AG04450 (cell line): Measurements from ENCODE around the gene TEX13C. TPM values are rescaled to one million over a fixed set of nuclear protein-coding genes. Genes with fewer than 3 reads are reported as not detected.

Source experiments
- CTCF ChIA-PET: fragments of 300-600, 350-600 bp; formaldehyde crosslinking; extraction: SDS; loops from one replicate; lab custom pipeline; 2022; ENCODE audit warnings: antibody characterized with exemption, inconsistent platforms; lab: Charles Lee
- POLR2A ChIA-PET: fragments of 350-600 bp; formaldehyde crosslinking; extraction: SDS; loops from one replicate; lab custom pipeline; 2021; ENCODE audit warnings: antibody characterized with exemption, inconsistent platforms; lab: Yijun Ruan, JAX
- DNase-seq: peaks from one replicate; pipeline ENCODE4 v3.0.0-alpha.2; 2011; ENCODE audit warnings: low read depth, low spot score
- H3K27ac ChIP-seq: one replicate; pipeline ENCODE4 v1.5.1; 2012; ENCODE audit warnings: low read depth, low read length, control low read depth
- H3K27me3 ChIP-seq: one replicate; pipeline ENCODE4 v1.6.0; 2012; ENCODE audit warnings: low read length; ENCODE audit not compliant: control insufficient read depth, insufficient read depth
- H3K4me3 ChIP-seq: 2 replicates; pipeline ENCODE4 v1.5.1; 2011; ENCODE audit warnings: mild to moderate bottlenecking, low read depth, low read length, control low read depth
- H3K9me3 ChIP-seq: 2 replicates; pipeline ENCODE4 v1.5.1; 2012; ENCODE audit warnings: low read length; ENCODE audit not compliant: control insufficient read depth, insufficient read depth
- CTCF ChIP-seq: IDR thresholded peaks from 2 replicates; pipeline ENCODE4 v1.5.1; 2011; ENCODE audit warnings: low read depth, low read length, control low read depth, inconsistent platforms
- polyA plus RNA-seq: library from polyadenylated mRNA; depleted of rRNA; stranded (reverse); fragments of >200 nt; gene quantifications from 2 replicates; pipeline ENCODE4 v1.2.3, GENCODE V29; 2011

Gene TEX13C
- polyA plus RNA-seq, 1 experiment, result not detected

- no peak for TF ChIP-seq CTCF
- Histone ChIP-seq H3K4me3 (no peak overlapping the region), H3K9me3 (no peaks in the 10 kb centered on the region; the same call in 1 of the 2 replicates), H3K27ac (no peak overlapping the region), H3K27me3 (no peaks in the 10 kb centered on the region)
- ChIA-PET POLR2A (no interaction called here), CTCF (no interaction called here)
- DNase-seq, result no peak
Measured at GRCh38 chrX:125291124-125291523, 28.5 kb upstream of the TEX13C start.

GRCh38 chrX:125293850-125294780 is 25.6 kb upstream of the TEX13C start:
- Histone ChIP-seq H3K27me3 (no peaks in the 10 kb centered on the region), H3K4me3 (no peak overlapping the region), H3K27ac (no peak overlapping the region), H3K9me3 (no peaks in the 10 kb centered on the region)
- no peak for TF ChIP-seq CTCF
- ChIA-PET CTCF (no interaction called here), POLR2A (no interaction called here)
- DNase-seq, result no peak

- Histone ChIP-seq H3K4me3 (no peak overlapping the region), H3K9me3 (no peaks in the 10 kb centered on the region), H3K27ac (no peak overlapping the region), H3K27me3 (no peaks in the 10 kb centered on the region)
- no peak for TF ChIP-seq CTCF
- POLR2A ChIA-PET, result no interaction called here
- no peak for DNase-seq
- CTCF ChIA-PET, result no interaction called here
Measured at GRCh38 chrX:125295337-125295736, 24.3 kb upstream of the TEX13C start.

- CTCF ChIA-PET, result no interaction called here
Measured at GRCh38 chrX:125298871-125299270, 20.8 kb upstream of the TEX13C start.

More at GRCh38 chrX:125298871-125299270, 20.8 kb upstream of the TEX13C start:
- no peak for DNase-seq
- Histone ChIP-seq H3K27me3 (no peaks in the 10 kb centered on the region), H3K9me3 (no peaks in the 10 kb centered on the region), H3K27ac (no peak overlapping the region), H3K4me3 (no peak overlapping the region)
- POLR2A ChIA-PET, result no interaction called here
- no peak for TF ChIP-seq CTCF
